ENCODE measurements around the gene CACFD1.

The CACFD1 gene

GRCh38 chr9:133467101-133467500 lies 7.3 kb downstream of the CACFD1 start:
- no peak for DNase-seq

DNA sequence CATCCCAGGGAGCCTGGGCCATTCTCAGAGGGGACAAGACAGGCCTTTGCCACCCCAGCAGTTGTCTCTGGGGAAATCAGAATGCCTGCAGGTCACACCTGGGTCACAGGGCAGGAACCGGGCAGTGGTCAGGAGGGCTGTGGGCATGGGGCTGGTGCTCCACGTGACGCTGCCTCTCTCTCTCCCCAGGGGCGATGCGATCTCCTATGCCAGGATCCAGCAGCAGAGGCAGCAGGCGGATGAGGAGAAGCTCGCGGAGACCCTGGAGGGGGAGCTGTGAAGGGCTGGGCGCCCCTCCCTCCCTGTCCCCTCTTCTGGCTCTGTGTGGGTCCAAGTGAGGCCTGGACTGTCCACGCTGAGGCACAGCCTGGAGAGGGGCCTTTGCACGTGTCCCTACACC lies 8.6 kb downstream of the CACFD1 start:
- no peak for DNase-seq

DNA sequence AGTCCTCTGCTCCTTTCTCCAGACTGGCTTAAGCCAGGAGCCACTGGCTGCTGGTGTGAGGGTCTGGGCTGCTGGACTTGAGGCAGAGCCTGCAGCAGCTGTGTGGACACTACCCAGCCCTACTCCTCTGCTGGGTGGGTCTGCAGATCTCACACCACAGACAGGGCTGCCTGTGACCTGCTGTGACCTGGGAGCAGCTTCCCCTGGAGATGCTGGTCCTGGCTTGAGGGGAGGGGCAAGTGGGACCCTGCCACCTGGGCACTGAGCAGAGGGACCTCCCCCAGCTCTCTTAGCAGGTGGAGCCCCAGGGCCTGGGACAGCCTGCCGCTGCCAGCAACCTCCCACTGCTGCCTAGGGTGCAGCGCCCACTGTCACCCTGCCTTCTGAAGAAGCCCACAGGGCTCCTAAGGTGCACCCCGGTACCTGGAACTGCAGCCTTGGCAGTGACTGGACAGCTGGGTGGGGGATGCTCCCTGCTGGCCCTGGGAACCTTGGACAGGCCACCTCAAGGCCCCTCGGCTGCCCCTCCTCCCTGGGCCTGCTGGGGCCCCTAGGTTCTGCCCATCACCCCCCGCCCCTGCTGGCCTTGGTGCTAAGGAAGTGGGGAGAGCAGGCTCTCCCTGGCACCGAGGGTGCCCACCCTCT lies 9.1 kb downstream of the CACFD1 start:
- DNase-seq, result no peak

DNA sequence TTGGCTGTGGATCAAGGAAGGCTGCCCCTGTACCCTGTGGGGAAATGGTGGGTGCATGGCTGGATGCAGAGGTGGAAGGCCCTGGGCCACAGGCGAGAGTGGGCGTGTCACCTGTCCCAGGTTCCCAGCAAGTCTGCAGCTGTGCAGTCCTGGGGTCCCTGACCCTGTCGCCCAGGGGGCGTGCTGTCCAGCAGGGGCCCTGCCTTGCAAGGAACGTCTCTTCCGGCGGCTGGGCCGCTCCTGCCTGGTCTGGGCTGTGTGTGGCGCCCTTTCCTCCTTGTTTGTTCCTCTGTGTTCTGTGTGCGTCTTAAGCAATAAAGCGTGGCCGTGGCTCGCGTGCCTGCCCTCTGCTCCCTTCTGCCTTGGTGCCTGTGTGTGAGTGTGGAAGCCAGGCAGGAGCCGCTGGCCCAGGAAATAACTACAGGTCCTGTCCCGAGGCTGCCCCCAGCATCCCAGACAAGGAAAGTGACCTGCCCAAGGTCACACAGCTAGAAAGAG lies 10.7 kb downstream of the CACFD1 start:
- no peak for DNase-seq

DNA sequence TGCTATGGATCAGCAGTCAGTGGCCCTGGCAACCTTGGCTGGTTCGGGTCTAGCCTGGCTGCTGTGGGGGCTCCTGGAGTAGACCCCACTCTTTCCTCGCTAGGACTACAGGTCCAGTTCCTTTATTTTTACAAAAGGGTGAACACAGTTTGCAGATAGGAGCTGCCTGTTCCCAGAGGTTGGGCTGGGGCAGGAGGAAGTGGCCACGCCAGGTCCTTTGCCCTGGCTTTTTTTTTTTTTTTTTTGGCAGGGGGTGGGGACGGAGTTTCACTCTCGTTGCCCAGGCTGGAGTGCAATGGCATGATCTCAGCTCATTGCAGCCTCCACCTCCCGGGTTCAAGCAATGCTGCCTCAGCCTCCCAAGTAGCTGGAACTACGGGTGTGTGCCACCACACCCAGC lies 11.2 kb downstream of the CACFD1 start:
- DNase-seq, result no peak

GRCh38 chr9:133471551-133472276 lies 11.9 kb downstream of the CACFD1 start:
- DNase-seq, result no peak

DNA sequence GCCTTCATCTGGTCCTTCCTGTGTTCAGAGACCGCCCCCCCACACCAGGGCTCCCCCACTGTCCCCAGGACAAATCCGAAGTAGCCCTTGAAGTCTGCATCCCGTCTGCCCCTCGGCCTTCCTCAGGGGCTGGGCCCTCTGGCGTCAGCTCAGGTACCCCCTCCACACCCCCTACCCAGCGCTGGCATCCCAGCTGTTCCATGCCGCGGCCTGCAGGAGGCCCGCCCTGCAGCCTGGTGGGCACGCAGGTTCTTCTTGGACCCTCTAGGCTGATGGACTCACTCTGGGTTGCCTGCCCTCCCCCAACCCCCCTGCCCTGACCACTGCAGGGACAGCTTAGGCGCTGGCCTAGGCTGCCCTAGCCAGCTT lies 12.5 kb downstream of the CACFD1 start:
- no peak for DNase-seq

GRCh38 chr9:133472753-133473378 lies 13.1 kb downstream of the CACFD1 start:
- no peak for DNase-seq

DNA sequence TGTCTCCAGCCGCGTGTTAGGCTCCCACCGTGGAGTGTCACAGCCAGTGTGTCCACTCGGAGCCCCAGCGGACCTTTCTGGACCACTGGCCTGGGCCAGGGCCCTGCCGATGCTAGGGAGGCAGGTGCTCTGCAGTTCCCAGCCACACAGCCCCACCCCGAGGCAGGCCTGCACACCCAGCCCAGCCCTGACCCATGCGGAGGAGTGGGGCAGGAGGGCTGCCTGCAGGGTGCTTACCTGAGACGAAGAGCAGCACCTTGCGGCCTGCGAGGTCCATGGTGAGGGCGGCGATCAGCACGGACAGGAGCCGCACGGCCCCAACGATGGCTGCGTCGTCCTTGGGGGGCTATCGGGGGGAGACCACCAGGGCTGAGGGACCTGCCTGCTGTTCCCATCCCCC lies 14.0 kb downstream of the CACFD1 start:
- DNase-seq, result no peak

DNA sequence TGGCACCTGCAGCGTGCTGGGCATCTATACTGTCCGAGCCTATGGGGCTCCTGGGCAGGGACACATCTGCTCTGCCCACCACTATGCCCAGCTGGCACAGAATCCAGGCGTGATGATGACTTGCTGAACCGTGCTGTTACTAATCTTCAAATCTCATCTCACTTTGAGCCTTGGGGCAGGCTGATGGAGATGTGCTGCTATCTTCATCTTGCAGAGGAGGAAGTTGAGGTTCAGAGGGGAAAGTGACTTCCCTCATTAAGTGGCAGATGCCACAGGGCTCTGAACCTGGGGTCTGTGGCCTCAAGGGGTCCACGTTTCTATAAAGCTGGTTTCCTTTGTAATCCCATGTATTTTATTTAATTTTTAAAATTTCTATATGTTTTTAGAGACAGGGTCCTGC lies 14.4 kb downstream of the CACFD1 start:
- DNase-seq, result no peak

GRCh38 chr9:133474853-133475252 lies 15.1 kb downstream of the CACFD1 start:
- DNase-seq, result no peak

DNA sequence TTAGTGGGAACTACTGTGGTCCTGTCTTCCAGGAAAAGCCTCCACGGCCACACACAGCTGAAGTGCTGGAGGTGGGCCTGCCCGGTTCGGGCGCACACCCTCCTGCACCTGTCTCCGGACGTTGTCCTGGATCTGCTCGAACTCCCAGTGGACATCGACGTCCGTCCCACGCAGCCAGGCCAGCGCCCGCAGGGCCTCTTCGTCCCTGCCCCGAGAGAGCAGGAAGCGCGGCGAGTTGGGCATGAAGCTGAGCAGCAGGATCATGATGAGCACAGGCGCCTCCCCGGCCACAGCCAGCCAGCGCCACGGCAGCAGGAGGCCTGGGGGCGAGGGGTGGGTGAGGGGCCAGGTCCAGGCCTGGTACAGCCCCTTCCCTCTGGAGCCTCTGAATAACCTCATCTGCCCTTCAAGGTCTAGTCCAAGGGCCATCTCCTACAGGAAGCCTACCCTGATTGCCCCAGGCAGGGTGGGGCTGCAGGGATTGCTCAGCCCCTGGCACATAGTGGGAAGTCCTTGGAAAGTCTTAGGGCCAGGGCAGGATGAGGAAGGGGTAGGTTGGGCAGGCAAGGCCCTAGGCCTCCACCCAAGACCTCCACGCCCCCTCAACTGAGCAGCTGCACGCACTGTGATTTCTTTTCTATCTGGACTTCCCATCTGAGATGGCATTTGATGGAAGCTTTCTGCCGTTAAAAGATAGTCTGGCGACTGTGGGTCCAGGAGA lies 15.7 kb downstream of the CACFD1 start:
- DNase-seq, result no peak

DNA sequence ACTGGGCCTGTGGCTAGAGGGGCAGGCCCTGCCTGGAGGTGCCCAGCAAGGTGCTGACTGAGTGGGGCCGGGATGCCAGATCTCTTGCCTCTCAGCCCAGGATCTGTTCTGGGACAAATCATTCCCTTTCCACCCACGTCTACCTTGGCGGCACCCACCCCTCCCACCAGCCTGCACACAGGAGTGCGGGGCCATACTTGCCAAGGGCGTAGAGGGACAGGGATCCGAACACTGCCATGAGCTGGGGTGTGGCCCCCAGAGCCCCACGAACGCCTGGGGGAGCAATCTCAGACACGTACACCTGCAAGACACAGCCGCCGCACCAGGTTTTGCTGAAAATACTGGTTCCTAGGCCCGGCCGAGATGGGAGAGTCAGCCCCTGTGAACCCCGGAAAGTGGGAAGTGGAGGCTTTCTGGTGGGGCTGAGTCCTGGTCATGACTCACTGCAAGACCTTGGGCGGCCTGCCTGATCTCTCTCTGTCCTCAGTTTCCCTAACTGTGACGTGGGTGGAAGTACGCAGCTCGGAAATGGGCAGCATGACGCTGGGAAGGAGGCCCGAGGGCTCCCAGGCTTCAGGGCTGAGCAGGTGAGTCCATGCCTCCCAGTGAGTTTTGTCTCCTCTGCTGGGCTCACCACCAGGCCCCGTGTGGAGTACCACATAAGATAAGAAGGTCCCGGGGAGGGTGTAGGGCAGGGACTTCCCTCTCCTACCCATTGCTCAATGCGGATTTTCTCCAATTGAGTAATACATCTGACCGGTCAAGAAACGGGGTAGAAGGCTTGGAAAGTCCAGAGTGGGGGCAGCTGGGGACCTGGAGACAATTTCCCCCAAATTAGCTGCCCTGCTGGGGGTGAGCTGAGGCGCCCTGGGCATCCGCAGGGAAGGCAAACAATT lies 16.5 kb downstream of the CACFD1 start:
- no peak for DNase-seq

DNA sequence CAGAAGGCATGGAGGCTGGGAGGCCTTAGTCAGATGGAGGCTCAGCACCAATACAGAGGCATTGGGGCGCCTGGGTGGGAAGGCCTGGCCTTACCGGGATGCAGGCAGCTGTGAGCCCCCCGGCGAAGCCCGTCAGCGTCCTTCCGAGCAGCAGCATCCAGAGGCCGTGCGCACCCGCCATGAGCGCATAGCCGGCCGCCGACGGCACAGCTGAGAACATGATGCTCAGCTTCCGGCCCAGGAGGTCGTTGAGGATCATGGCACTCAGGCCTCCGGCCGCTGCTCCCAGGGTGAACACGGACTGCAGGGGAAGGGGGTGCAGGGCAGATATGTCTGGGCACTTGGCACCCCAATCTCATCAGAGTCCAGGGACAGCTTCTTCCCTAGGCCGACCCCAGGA lies 17.2 kb downstream of the CACFD1 start:
- DNase-seq, result no peak

- no peak for DNase-seq
Observed at GRCh38 chr9:133477461-133477860, 17.7 kb downstream of the CACFD1 start.

DNA sequence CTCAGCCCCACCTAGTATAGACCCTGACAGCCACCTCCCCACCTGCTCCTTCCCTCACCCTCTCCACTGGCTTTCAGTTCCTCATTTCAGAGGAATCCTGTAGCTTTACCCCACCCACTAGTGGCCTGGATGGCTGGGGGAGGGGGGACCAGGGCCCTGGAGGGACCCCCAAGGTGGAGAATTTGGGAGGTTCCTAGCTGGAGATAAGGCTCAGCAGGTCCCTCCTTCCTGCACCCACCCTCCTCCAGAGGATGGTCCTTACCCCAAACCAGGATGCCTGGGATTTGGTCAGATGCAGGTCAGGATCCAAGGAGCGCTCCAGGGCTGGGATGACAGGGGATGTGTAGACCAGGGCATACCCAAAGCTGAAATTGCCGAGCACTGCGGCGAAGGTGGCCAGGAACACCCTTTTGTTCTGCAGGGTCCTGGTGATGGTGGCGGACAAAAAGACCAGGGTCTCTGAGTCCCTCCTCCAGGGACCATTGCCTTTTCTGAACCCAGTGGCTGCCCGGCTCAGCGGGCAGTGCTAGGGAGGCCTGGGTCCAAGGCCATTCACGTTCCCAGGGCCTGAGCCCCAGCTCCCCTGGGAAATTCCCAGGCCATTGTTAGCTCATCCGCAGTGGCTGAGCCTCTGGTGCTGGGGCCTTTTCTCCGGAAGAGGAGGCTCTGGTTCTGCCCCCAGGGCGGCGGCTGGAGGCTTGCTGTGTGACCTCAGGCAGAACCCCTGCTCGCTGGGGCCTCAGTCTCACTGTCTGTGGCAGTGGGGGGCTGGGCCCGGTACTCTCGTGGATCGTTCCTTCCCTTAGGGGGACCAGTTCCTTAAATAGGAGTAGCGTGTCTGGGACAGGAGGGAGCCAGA lies 18.4 kb downstream of the CACFD1 start:
- DNase-seq, result no peak

- DNase-seq, result peak; percentile 73
Observed at GRCh38 chr9:133478851-133479711, 19.3 kb downstream of the CACFD1 start, which contains the start of gene SLC2A6. SLC2A6 (minus strand) TSS chr9:133479099; CDS start chr9:133479059, 40 bp downstream.

- DNase-seq, result no peak
Observed at GRCh38 chr9:133483611-133484010, 23.8 kb downstream of the CACFD1 start.

GRCh38 chr9:133484671-133485437 lies 25.1 kb downstream of the CACFD1 start:
- DNase-seq, result no peak

All from effector CD8-positive, alpha-beta T cell (primary cell).